Mesothelial cell of epicardium (in vitro differentiated cells): ENCODE measurements around the gene TMX1. TPM values are rescaled to one million over a fixed set of nuclear protein-coding genes. Genes with fewer than 3 reads are reported as not detected.

Experiments used
- DNase-seq, 2 experiments: peaks; one replicate each; pipeline ENCODE4 v3.0.0; 2021; ENCODE audit warnings: low spot score in 2 of 2; ENCODE audit not compliant: unreplicated experiment in 2 of 2
- H3K27ac Mint-ChIP-seq: 2 replicates; pipeline ENCODE4 v1.8.0; 2021; ENCODE audit warnings: mixed read lengths
- H3K27me3 Mint-ChIP-seq: 2 replicates; pipeline ENCODE4 v1.8.0; 2021; ENCODE audit warnings: low read depth, mixed read lengths
- H3K36me3 Mint-ChIP-seq: 2 replicates; pipeline ENCODE4 v1.8.0; 2021; ENCODE audit warnings: mixed read lengths
- H3K4me1 Mint-ChIP-seq: 2 replicates; pipeline ENCODE4 v1.8.0; 2021; ENCODE audit warnings: mixed read lengths
- H3K4me3 Mint-ChIP-seq: 2 replicates; pipeline ENCODE4 v1.8.0; 2021; ENCODE audit warnings: mild to moderate bottlenecking, moderate library complexity, mixed read lengths
- H3K9me3 Mint-ChIP-seq: 2 replicates; pipeline ENCODE4 v1.8.0; 2021; ENCODE audit warnings: mixed read lengths
- CTCF ChIP-seq: fragments of 200-600 bp; sonication (generic); IDR thresholded peaks from one replicate; pipeline ENCODE4 v1.5.0; 2021; ENCODE audit warnings: antibody characterized with exemption; ENCODE audit not compliant: unreplicated experiment
- total RNA-seq: library from RNA; stranded (reverse); gene quantifications from 3 replicates; pipeline ENCODE4 v1.2.1, GENCODE V29; 2021

The TMX1 gene
- total RNA-seq, 1 donor from 2014 or later = 23.6 TPM

- Mint-ChIP-seq H3K4me3 (no peak overlapping the region), H3K27me3 (no peaks in the 10 kb centered on the region), H3K36me3 (no peaks in the 10 kb centered on the region), H3K4me1 (peaks cover 6% of the 10 kb centered on the region), H3K9me3 (no peaks in the 10 kb centered on the region), H3K27ac (no peak overlapping the region)
- no peak for TF ChIP-seq CTCF
- no peak for DNase-seq
Measured at GRCh38 chr14:51228890-51229289, 11.2 kb upstream of the TMX1 start.

- no peaks in the 10 kb centered on the region for H3K27me3 Mint-ChIP-seq
- TF ChIP-seq CTCF = no peak
- no peak for DNase-seq
- no peak overlapping the region for H3K27ac Mint-ChIP-seq
- no peak overlapping the region for H3K4me3 Mint-ChIP-seq
- no peaks in the 10 kb centered on the region for H3K9me3 Mint-ChIP-seq
- no peaks in the 10 kb centered on the region for H3K36me3 Mint-ChIP-seq
- H3K4me1 Mint-ChIP-seq = no peaks in the 10 kb centered on the region
Measured at GRCh38 chr14:51236314-51236713, 3.7 kb upstream of the TMX1 start.

- no peak for DNase-seq
- no peak overlapping the region for H3K4me3 Mint-ChIP-seq
- H3K27me3 Mint-ChIP-seq = no peaks in the 10 kb centered on the region
- no peak overlapping the region for H3K27ac Mint-ChIP-seq
- no peak for TF ChIP-seq CTCF
- H3K4me1 Mint-ChIP-seq = peaks cover 15% of the 10 kb centered on the region
- H3K9me3 Mint-ChIP-seq = no peaks in the 10 kb centered on the region
- H3K36me3 Mint-ChIP-seq = peaks cover 5% of the 10 kb centered on the region
Measured at GRCh38 chr14:51240804-51241380, 845 bp downstream of the TMX1 start.

- TF ChIP-seq CTCF = no peak
- Mint-ChIP-seq H3K27ac (peak overlapping the region; percentile 66), H3K4me3 (peak overlapping the region; percentile 40), H3K27me3 (no peaks in the 10 kb centered on the region), H3K36me3 (peaks cover 11% of the 10 kb centered on the region), H3K9me3 (no peaks in the 10 kb centered on the region), H3K4me1 (peaks cover 15% of the 10 kb centered on the region)
- no peak for DNase-seq
Measured at GRCh38 chr14:51242545-51243490, 2.8 kb downstream of the TMX1 start.

- Mint-ChIP-seq H3K9me3 (no peaks in the 10 kb centered on the region), H3K27ac (no peak overlapping the region), H3K36me3 (peaks cover 18% of the 10 kb centered on the region), H3K4me1 (peaks cover 15% of the 10 kb centered on the region), H3K27me3 (no peaks in the 10 kb centered on the region), H3K4me3 (no peak overlapping the region)
- no peak for TF ChIP-seq CTCF
- DNase-seq = no peak
Measured at GRCh38 chr14:51244591-51244990, 4.5 kb downstream of the TMX1 start.
